ENCODE data around the gene ZNF776.
"Not testable (repeated sequence)": the region's sequence is repeated elsewhere in the genome, so short reads cannot be mapped to it uniquely, and the experiment has no call there.

ZNF776 gene

DNA sequence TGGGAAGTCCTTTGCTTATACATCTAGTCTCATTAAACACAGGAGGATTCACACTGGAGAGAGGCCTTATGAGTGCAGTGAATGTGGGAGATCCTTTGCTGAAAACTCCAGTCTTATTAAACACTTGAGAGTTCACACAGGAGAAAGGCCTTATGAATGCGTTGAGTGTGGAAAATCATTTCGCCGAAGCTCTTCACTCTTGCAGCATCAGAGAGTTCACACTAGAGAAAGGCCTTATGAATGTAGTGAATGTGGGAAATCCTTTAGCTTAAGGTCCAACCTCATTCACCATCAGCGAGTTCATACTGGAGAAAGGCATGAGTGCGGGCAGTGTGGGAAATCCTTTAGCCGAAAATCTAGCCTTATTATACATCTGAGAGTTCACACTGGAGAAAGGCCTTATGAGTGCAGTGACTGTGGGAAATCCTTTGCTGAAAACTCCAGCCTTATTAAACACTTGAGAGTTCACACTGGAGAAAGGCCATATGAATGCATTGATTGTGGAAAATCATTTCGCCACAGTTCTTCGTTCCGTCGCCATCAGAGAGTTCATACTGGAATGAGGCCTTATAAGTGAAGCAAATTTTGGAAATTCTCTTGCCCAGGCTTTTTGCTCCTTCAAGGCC lies 32.7 kb downstream of the ZNF776 start:
- no peak for DNase-seq

DNA sequence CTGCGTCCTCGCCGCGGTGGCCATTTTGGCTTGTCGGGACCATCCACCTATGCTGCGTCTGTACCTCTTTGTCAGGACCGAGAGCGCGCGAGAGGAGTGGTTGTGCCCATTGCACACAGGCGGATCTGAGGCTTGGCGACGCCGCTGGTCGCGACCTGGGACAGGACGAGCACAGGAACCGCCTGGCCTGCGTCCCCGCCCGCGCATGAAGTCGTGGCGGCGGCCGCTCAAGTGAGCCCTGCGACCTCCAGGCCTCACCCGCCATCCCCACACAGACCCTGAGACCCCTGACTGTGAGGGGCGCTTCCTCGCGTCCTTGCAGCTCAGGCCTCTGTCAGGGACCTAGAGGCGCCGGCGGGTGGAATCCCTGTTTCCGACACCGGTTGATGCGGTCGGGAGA lies 39.7 kb downstream of the ZNF776 start:
- DNase-seq: no peak

DNA sequence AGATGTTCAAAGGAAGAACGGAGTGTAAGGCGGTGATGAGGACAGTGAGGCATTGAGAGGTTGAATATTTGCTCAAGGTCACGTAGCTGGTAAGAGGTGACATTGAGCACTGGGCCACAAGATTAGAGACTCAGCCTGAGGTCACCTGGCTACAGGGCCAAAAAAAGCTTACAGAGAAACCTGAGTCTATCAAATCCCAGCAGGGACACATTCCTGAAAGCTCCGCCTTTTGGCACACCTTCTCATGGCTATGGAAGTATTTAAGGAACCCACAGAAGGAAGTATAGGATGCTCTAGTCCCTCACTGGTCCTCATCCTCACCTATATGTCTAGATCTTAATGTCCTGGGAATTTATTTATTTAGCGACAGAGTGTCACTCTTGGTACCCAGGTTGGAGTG lies 40.3 kb downstream of the ZNF776 start:
- no peak for DNase-seq

DNA sequence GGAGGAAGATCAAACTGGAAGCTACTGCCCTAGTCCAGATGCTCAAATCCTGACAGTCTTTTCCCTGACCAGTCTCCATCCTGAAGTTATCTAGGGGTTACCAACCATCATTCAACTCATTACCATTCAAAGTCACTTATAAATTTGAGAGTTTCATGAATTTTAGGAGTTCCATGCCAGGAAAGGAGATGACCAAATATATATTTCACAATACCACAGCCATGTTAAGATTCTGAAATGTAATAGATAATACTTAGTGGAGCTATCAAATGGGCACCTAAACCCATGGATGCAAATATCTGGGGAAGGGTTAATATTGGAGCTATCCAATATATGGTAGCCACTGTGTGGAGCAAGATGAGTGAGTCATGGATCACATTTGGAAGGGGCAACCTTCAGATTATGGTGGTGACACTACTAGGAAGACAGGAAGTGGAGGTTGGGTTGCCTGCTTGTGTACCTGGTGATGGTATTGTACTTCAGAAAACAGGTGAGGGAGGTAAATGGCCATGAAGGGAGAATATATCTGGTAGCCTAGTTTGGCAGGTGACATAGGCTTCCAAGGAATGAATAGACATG lies 41.6 kb downstream of the ZNF776 start:
- DNase-seq: no peak

DNA sequence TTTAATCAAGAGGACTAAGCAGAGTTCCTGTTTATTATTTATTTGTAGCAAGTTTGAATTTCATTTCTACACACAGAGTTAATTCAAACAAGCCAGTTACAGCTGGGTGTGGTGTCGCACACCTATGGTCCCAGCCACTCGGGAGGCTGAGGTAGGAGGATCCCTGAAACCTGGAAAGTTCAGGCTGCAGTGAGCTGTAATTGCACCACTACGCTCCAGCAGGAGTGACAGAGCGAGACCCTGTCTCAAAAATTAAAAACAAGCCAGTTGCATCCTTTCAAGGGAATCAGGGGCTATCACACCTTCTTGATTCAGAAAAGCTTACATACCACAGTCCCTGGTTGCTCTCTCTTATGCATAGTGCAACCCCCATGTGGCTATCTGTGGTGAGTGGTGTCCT lies 42.7 kb downstream of the ZNF776 start:
- no peak for DNase-seq

DNA sequence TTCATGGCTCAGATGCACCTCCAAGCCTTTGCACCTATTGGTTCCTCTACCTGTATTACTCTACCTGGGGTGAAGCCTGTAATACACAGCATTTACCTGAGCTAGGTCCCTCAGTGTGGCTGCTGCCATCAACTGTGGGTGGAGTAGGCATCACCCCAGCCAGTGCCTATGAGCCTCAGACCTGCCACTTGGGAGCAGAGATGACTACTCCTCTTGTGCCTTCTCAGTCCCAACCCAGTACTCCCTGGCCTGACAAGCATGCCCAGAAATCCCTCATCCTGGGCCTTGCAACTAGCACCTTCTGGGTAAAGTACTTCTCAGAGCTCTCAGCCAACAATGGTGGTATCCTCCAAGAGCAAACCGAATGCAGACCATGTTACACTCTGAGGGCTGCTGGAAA lies 50.0 kb downstream of the ZNF776 start:
- DNase-seq: not testable (repeated sequence)

DNA sequence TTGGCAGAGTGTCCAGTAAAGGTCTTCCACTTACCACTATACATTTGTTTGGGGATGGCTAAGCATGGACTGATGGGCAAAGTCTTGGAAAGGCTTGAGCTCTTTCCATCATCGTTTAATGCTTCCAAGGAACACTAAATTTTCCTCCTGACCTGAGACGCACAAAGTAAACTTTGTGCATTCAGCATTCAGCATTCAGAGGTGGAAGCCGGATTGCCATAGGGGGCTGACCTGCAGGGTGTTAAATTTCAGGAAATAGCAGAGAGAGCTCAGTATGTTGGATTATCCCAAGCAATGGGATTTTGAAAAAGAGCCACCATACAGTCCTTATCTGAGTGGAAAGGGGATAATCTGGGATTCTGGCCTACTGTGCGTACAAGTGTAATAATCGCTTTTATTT lies 54.1 kb downstream of the ZNF776 start:
- DNase-seq: no peak

DNA sequence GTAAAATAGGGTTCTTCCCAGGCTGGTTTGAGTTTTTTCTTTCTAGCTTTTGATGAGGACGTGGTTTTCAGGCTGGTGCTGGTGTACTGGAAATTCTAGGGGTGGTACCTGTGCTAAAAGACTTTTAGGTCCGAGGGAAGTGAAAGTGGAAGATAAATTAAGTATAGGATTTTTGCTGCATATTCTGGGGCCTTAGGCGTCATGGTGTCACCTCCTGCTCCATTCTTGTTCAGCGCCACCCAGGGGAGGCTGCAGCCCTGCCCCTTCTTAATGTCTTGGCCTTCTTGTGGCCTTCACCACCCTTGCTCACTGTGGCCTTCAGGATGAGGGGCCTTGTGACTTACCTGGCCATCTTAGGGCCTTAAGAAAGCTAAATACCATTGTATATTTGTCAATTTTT lies 55.7 kb downstream of the ZNF776 start:
- peak in 1 of 2 donors; percentile 16 for DNase-seq

DNA sequence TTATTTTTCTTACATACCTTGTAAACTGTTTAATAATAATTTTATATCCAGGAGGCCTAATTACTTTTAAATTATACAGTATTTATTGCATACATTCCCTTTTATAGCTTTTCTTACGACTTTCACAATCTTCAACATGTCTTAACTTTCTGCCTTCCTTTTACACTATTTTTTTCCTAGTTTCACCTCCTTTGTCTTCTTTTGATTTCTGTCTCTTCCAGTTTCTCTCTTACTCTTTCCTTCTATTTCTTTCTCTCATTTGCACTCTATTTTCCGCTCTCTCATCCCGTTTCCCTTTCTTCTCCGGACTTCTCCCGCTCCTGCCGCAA lies 56.6 kb downstream of the ZNF776 start:
- DNase-seq: no peak

DNA sequence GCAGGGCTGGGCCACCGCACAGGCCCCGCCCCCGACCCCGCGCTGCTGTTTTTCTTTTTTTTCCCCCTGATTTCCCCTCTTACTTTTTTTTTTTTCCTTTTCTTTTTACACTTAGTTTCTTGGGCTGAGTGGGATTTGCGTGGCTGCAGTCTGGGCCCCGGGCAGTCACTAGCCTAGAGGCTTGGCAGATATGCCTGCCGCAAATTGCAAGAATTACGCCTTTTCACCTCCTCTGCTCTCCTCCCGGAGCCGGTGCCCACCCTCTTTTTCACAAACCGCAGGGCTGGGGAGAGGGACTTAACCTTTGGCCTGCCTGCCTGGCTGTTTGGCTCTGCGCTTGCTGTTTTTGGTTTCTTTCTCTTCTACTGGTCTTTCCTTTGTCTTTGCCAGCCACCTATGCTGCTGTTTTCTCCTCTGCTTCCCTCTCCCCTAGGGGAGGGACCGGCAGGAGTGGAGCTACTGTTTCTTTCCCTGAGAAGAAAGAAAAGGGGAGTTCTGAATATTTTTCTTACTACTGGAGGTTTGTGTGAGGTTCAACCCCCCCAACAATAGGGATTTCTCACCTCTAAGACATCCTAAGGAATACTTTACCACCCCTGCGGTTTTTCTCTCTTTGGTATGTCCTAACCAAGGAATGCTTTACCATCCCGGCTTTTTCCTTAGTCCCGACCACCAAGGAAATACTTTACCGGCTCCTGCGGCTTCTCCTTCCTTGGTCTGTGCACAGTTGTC lies 57.1 kb downstream of the ZNF776 start:
- DNase-seq: no peak

DNA sequence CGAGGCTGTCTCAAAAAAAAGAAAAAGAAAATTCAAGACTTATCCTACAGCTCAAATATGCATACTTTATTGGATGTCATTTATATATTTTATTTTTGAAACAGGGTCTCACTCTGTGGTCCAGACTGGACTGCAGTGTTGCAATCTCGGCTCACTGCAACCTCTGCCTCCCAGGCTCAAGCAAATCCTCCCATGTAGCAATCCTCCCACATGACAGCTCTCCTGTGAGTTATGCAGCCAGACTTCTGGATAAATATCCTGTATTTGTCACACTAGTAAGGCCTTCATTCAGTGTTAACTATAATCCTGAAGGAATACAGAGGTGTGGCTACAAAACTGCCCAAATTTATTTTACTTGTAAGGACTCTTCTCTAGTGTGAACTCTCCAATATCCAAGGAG lies 60.9 kb downstream of the ZNF776 start:
- no peak for DNase-seq
